Calu3 (cell line): ENCODE results near the gene NTPCR. TPM values are rescaled to one million over a fixed set of nuclear protein-coding genes. Genes with fewer than 3 reads are reported as not detected.

ENCODE experiments used
- BruUV-seq: library from RNA; stranded (reverse); fragments of 400-500 nt; replicated peaks from 2 replicates; lab custom pipeline; 2021; lab: Mats Ljungman, UMichigan
- CTCF ChIA-PET: fragments of 300-600 bp; sonication (Branson Sonifier 250); formaldehyde crosslinking; loops from one replicate; lab custom pipeline; 2022; ENCODE audit warnings: antibody characterized with exemption; lab: Charles Lee
- DNase-seq: peaks from one replicate; pipeline ENCODE4 v3.0.0; 2022
- H3K27ac Mint-ChIP-seq: one replicate; pipeline ENCODE4 v1.8.0; 2022; ENCODE audit warnings: mixed read lengths; ENCODE audit not compliant: unreplicated experiment
- H3K27me3 Mint-ChIP-seq: one replicate; pipeline ENCODE4 v1.8.0; 2022; ENCODE audit warnings: mixed read lengths; ENCODE audit not compliant: unreplicated experiment
- H3K36me3 Mint-ChIP-seq: one replicate; pipeline ENCODE4 v1.8.0; 2022; ENCODE audit warnings: mild to moderate bottlenecking, moderate library complexity, mixed read lengths; ENCODE audit not compliant: insufficient read depth, unreplicated experiment
- H3K4me1 Mint-ChIP-seq: one replicate; pipeline ENCODE4 v1.8.0; 2022; ENCODE audit warnings: mild to moderate bottlenecking, low read depth, mixed read lengths; ENCODE audit not compliant: unreplicated experiment
- H3K4me3 Mint-ChIP-seq: one replicate; pipeline ENCODE4 v1.8.0; 2022; ENCODE audit warnings: mild to moderate bottlenecking, low read depth, moderate library complexity, mixed read lengths; ENCODE audit not compliant: unreplicated experiment
- H3K9me3 Mint-ChIP-seq: one replicate; pipeline ENCODE4 v1.8.0; 2022; ENCODE audit warnings: low read depth, mixed read lengths; ENCODE audit not compliant: unreplicated experiment
- intact Hi-C: fragments of 100-400 bp; cut with micrococcal nuclease; formaldehyde crosslinking; loops from one replicate; pipeline ENCODE4 v1.10.0; 2022; ENCODE audit not compliant: unreplicated experiment
- total RNA-seq: library from RNA; stranded (reverse); gene quantifications from 2 replicates; pipeline ENCODE4 v1.2.3, GENCODE V29; 2022
- TF ChIP-seq, protein P1 (sequence below): fragments of 200-600 bp; IDR thresholded peaks from one replicate; pipeline ENCODE4 v1.8.0; 2022; ENCODE audit warnings: antibody characterized with exemption; ENCODE audit not compliant: unreplicated experiment

The NTPCR gene
- total RNA-seq, 1 experiment from 2014 or later: 39.2 TPM

DNA sequence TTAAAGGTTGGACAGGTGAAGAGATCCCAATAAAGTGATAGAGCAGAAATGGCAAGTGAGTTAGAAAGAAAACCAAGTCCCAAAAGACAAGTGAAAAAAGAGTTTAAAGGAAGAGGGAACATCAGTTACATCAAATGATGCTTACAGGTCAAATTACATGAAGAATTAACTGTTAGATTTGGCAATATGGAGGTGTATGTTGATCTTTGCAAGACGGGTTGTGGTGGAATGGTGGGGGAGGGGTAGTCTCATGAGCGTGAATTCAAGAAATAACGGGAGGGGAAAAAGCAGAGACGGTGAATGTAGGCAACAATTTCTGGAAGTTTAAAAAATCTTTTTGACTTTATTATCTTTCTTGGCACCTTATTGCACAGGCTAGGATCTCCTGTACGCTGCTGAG is 76.6 kb downstream of the NTPCR start:
- CTCF ChIA-PET: no interaction called here
- Mint-ChIP-seq H3K27me3 (no peaks in the 10 kb centered on the region), H3K4me3 (no peak overlapping the region), H3K4me1 (peaks cover 15% of the 10 kb centered on the region), H3K9me3 (no peaks in the 10 kb centered on the region), H3K27ac (no peak overlapping the region), H3K36me3 (peaks cover 5% of the 10 kb centered on the region)
- no peak for DNase-seq
- TF ChIP-seq, protein P1, sequence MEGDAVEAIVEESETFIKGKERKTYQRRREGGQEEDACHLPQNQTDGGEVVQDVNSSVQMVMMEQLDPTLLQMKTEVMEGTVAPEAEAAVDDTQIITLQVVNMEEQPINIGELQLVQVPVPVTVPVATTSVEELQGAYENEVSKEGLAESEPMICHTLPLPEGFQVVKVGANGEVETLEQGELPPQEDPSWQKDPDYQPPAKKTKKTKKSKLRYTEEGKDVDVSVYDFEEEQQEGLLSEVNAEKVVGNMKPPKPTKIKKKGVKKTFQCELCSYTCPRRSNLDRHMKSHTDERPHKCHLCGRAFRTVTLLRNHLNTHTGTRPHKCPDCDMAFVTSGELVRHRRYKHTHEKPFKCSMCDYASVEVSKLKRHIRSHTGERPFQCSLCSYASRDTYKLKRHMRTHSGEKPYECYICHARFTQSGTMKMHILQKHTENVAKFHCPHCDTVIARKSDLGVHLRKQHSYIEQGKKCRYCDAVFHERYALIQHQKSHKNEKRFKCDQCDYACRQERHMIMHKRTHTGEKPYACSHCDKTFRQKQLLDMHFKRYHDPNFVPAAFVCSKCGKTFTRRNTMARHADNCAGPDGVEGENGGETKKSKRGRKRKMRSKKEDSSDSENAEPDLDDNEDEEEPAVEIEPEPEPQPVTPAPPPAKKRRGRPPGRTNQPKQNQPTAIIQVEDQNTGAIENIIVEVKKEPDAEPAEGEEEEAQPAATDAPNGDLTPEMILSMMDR: no peak
- BruUV-seq: no TSS peak
- intact Hi-C loops: loop anchor here (5.0 kb wide), 1 partner anchor 395 kb away; the partner anchor contains the start of gene SIPA1L2

DNA sequence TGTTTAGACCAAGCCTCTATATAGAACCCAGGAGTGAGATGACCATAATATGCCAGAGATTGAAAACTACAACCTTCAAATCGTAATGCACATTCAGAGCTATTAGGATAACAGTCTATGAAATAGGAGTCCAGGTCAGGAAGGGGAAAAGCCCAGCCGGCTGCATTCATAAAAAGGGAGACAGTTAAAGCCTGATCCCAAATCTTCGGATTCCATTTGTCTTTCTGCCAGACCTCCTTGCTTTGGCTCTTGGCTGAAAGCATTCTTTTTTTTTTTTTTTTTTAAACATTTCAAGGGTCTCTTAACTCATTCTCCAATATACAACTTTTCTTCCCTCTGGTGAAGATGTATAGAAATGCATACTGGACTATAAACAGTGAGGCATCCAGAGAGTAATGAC is 81.1 kb downstream of the NTPCR start:
- CTCF ChIA-PET: interaction anchor here (0.7 kb wide), 1 partner anchor 405 kb away, joined by 4 read pairs; no protein-coding TSS in a partner anchor

DNA sequence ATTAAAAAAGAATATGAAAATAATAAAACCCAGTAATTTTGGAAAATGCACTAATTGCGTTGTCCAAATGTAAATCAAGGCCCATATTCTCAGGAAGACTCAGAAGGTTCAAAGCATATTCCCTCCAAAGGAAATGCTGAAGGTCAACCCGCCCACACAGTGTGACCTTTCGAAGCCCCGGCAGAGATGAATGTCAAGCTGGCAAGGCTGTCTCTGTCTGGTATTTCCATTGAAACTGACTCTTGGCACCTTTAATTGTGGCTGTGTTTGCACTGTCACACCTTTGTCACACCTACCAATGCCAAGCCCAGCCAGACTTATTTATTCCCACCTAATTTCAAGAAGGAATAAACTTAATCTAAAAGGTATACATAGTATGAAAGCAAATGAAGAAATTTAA is 82.5 kb downstream of the NTPCR start:
- TF ChIP-seq, protein P1: no peak
- BruUV-seq: no TSS peak
- Mint-ChIP-seq H3K27me3 (no peaks in the 10 kb centered on the region), H3K4me1 (no peaks in the 10 kb centered on the region), H3K4me3 (no peak overlapping the region), H3K27ac (no peak overlapping the region), H3K9me3 (no peaks in the 10 kb centered on the region), H3K36me3 (no peaks in the 10 kb centered on the region)
- CTCF ChIA-PET: no interaction called here
- DNase-seq: no peak
- intact Hi-C loops: no loop called here

More for the DNA sequence above, 81.1 kb downstream of the NTPCR start:
- Mint-ChIP-seq H3K9me3 (no peaks in the 10 kb centered on the region), H3K27ac (no peak overlapping the region), H3K27me3 (no peaks in the 10 kb centered on the region), H3K4me1 (peaks cover 6% of the 10 kb centered on the region), H3K36me3 (no peaks in the 10 kb centered on the region), H3K4me3 (no peak overlapping the region)
- no TSS peak for BruUV-seq
- no peak for DNase-seq
- TF ChIP-seq, protein P1: no peak
- intact Hi-C loops: no loop called here

DNA sequence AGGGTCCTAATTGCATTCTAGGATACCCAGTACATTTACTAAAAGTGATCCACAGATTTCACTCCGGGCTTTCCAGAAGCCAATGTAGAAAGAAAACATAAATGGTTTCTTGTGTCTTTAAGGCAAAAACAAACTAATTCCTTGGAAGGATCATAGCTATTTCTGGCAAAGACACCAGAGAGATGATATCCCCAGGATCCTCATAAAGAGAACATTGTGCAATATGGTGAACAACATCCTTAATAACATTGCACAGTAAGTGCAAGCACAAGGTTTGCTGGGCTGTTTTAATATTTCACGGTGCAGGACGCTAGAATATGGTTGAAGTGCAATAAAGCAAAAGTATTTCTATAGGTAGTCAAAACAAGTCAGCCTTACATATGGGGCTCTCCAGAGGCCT is 83.0 kb downstream of the NTPCR start:
- H3K4me3 Mint-ChIP-seq: no peak overlapping the region
- H3K36me3 Mint-ChIP-seq: no peaks in the 10 kb centered on the region
- H3K27ac Mint-ChIP-seq: no peak overlapping the region
- DNase-seq: no peak
- H3K4me1 Mint-ChIP-seq: no peaks in the 10 kb centered on the region
- CTCF ChIA-PET: no interaction called here
- BruUV-seq: no TSS peak
- H3K9me3 Mint-ChIP-seq: no peaks in the 10 kb centered on the region
- TF ChIP-seq, protein P1: no peak
- no peaks in the 10 kb centered on the region for H3K27me3 Mint-ChIP-seq
- intact Hi-C loops: no loop called here

Other genes starting within 250 kb of the NTPCR start
- gene MAP10, start 145.2 kb upstream of the NTPCR start, total RNA-seq: 1.5 and 1.9 TPM in 2 replicates